Sigmoid colon (tissue), 4 donors: ENCODE data around the gene NTN1.

ENCODE experiments used
- CTCF ChIP-seq, 4 experiments: fragments of 450-650 bp in 3 of 4; fragments of 200-600 bp in 1 of 4; IDR thresholded peaks; one replicate each; pipeline ENCODE4 v1.5.1; 2016 to 2019; ENCODE audit warnings: antibody characterized with exemption in 4 of 4, mild to moderate bottlenecking in 3 of 4, moderate library complexity in 2 of 4
- POLR2A ChIP-seq, 2 donors: fragments of 450-650 bp; IDR thresholded peaks; one replicate each; pipeline ENCODE4 v1.6.1; 2016; ENCODE audit warnings: antibody characterized with exemption in 2 of 2, mild to moderate bottlenecking in 2 of 2, moderate library complexity in 2 of 2
- POLR2AphosphoS5 ChIP-seq, 4 donors: sonication (generic); formaldehyde crosslinking; IDR thresholded peaks; one replicate each; pipeline ENCODE4 v1.6.1; 2017; ENCODE audit warnings: antibody characterized with exemption in 4 of 4

- no peak for TF ChIP-seq CTCF (IDR thresholded peaks at IDR 0.05)
- TF ChIP-seq POLR2AphosphoS5 (IDR thresholded peaks at IDR 0.05) = no peak
- TF ChIP-seq POLR2A (IDR thresholded peaks at IDR 0.05) = no peak
Measured at GRCh38 chr17:9284884-9285283, 263.6 kb downstream of the NTN1 start.
